ENCODE measurements around the gene MRPS24. TPM values are rescaled to one million over a fixed set of nuclear protein-coding genes. Genes with fewer than 3 reads are reported as not detected.

Gene MRPS24
- total RNA-seq, 2 donors from 2014 or later: 102 to 160 TPM

DNA sequence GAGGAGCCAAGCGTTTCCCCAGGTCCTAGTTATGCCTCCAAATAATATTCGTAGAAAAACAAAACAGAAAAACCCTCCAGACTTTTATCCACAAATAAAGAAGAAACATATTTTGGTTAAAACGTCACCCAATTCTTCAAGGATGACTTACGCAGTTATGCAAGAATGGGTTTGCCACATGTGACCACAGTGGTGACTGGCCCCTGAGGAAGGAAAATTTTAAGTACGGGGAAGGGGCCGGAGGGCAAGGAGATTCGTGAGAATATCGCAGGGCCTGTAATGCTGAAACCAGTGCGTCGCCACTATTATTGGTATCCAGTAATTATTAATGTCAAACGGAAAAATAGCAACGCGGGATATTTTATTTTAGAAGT, 537 bp upstream of the MRPS24 start:
- Histone ChIP-seq H3K9ac (ENCODE audit: low read depth in 2 of 2, low read length in 2 of 2) (peak overlapping the region; percentile 53 to 64), H3K27me3 (no peaks in the 10 kb centered on the region), H3K4me1 (peaks cover 6% of the 10 kb centered on the region), H3K36me3 (no peaks in the 10 kb centered on the region), H3K4me3 (peak overlapping the region; percentile 66), H3K27ac (peak overlapping the region; percentile 77), H3K9me3 (no peaks in the 10 kb centered on the region)
- TF ChIP-seq CTCF (IDR thresholded peaks at IDR 0.05): no peak
- peak; percentile 31 for DNase-seq
- intact Hi-C loops (cut with DNase I): no loop called here

- H3K9ac ChIP-seq (ENCODE audit: low read depth in 2 of 2, low read length in 2 of 2): peak overlapping the region; percentile 81 to 89
- H3K4me1 ChIP-seq: peaks cover 6% of the 10 kb centered on the region
- intact Hi-C loops (cut with DNase I): no loop called here
- TF ChIP-seq CTCF (IDR thresholded peaks at IDR 0.05): no peak
- H3K27me3 ChIP-seq: no peaks in the 10 kb centered on the region
- no peaks in the 10 kb centered on the region for H3K36me3 ChIP-seq
- H3K9me3 ChIP-seq: no peaks in the 10 kb centered on the region
- DNase-seq: no peak
- peak overlapping the region; percentile 77 for H3K27ac ChIP-seq
- H3K4me3 ChIP-seq: peak overlapping the region; percentile 66
These were observed 674 bp downstream of the MRPS24 start for GRCh38 chr7:43868681-43869005.

GRCh38 chr7:43868181-43868580, 1.1 kb downstream of the MRPS24 start:
- intact Hi-C loops (cut with DNase I): no loop called here
- Histone ChIP-seq H3K4me3 (peak overlapping the region; percentile 66), H3K36me3 (no peaks in the 10 kb centered on the region), H3K4me1 (peaks cover 6% of the 10 kb centered on the region), H3K27ac (no peak overlapping the region), H3K9ac (ENCODE audit: low read depth in 2 of 2, low read length in 2 of 2) (peak overlapping the region in 1 of 2 donors; percentile 89), H3K27me3 (no peaks in the 10 kb centered on the region), H3K9me3 (no peaks in the 10 kb centered on the region)
- DNase-seq: peak; percentile 40
- no peak for TF ChIP-seq CTCF (IDR thresholded peaks at IDR 0.05)

GRCh38 chr7:43865277-43865676, 4.0 kb downstream of the MRPS24 start:
- H3K27ac ChIP-seq: no peak overlapping the region

DNA sequence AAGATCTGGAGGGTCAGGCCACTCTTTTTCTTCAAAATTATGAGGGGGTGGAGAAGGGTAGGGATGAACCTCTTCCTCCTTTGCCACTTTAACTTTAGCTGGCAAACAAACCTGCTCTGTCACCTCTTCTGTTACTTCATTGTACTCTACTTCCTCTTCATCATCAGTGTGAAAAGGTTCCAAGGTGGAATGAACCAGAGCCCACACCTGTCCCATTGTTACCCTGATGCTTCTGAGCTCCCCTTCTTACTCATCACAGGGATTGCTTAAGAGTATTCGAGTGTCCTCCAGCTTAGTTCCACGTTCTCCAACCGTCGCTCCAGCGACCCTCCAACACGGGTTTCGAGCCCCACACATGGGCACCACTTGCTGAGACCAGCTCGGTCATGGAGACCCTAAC, 5.2 kb downstream of the MRPS24 start:
- no peaks in the 10 kb centered on the region for H3K36me3 ChIP-seq
- H3K9ac ChIP-seq (ENCODE audit: low read depth in 2 of 2, low read length in 2 of 2): no peak overlapping the region
- no peaks in the 10 kb centered on the region for H3K27me3 ChIP-seq
- intact Hi-C loops (cut with DNase I): no loop called here
- no peaks in the 10 kb centered on the region for H3K9me3 ChIP-seq
- H3K4me3 ChIP-seq: no peak overlapping the region
- H3K27ac ChIP-seq: no peak overlapping the region
- TF ChIP-seq CTCF (IDR thresholded peaks at IDR 0.05): no peak
- DNase-seq: no peak
- peaks cover 6% of the 10 kb centered on the region for H3K4me1 ChIP-seq

More at GRCh38 chr7:43865277-43865676, 4.0 kb downstream of the MRPS24 start:
- Histone ChIP-seq H3K27me3 (no peaks in the 10 kb centered on the region), H3K9ac (ENCODE audit: low read depth in 2 of 2, low read length in 2 of 2) (no peak overlapping the region), H3K4me3 (no peak overlapping the region), H3K36me3 (no peaks in the 10 kb centered on the region), H3K9me3 (no peaks in the 10 kb centered on the region), H3K4me1 (peaks cover 6% of the 10 kb centered on the region)
- intact Hi-C loops (cut with DNase I): no loop called here
- no peak for TF ChIP-seq CTCF (IDR thresholded peaks at IDR 0.05)
- DNase-seq: no peak

DNA sequence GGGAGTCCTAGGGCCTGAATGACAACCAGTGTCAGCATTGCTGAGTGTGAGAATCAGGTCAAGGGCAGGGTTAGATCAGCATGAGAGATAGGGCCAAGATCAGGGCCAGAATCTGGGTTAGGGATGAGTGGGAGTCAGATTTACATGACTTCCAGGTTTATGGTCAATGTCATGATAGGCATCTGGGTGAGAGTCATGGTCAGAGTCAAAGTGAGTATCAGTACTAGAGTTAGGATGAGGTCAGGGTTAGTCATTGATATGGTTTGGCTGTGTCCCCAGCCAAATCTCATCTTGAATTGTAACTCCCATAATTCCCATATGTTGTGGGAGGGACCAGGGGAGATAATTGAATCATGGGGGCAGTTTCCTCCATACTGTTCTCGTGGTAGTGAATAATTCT, 12.3 kb downstream of the MRPS24 start:
- Histone ChIP-seq H3K4me3 (no peak overlapping the region), H3K27me3 (no peaks in the 10 kb centered on the region)
- no peak for TF ChIP-seq CTCF (IDR thresholded peaks at IDR 0.05)

More for the DNA sequence above, 12.3 kb downstream of the MRPS24 start:
- Histone ChIP-seq H3K36me3 (no peaks in the 10 kb centered on the region), H3K4me1 (no peaks in the 10 kb centered on the region), H3K27ac (no peak overlapping the region), H3K9me3 (no peaks in the 10 kb centered on the region), H3K9ac (ENCODE audit: low read depth in 2 of 2, low read length in 2 of 2) (no peak overlapping the region)
- intact Hi-C loops (cut with DNase I): no loop called here
- no peak for DNase-seq

All from colonic mucosa (tissue), 4 donors.